ENCODE results near the gene CPT1A.

DNA sequence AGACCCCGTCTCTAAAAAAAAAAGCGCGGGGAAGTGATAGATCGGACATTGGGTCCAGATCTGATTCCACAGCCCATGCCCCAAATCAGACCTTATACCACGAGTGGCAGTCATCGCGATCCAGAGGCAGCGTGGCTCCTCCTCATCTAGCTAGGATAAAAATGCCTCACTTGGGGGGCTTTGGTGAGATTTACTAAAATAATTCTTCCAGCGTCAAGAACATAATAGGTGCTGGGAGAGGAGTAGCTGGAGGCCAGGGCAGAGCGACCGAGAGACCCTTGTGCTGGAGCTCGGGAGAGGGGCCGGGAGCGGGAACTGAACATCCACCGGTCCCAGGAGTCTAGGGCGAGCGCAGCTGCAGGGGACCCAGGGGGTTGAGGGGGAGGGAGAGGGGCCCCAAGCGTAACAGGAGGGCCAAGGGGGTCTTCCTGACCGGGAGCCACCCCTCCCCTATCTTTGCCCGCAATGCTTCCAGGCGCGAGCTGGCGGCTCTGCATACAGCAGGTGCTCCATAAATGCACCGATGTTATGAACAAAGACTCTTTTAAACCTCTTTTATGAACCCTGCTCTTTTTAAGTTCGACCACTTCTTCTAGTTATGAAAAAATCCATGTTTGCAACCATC lies 823 bp upstream of the CPT1A start:
- TF ChIP-seq, protein P1, sequence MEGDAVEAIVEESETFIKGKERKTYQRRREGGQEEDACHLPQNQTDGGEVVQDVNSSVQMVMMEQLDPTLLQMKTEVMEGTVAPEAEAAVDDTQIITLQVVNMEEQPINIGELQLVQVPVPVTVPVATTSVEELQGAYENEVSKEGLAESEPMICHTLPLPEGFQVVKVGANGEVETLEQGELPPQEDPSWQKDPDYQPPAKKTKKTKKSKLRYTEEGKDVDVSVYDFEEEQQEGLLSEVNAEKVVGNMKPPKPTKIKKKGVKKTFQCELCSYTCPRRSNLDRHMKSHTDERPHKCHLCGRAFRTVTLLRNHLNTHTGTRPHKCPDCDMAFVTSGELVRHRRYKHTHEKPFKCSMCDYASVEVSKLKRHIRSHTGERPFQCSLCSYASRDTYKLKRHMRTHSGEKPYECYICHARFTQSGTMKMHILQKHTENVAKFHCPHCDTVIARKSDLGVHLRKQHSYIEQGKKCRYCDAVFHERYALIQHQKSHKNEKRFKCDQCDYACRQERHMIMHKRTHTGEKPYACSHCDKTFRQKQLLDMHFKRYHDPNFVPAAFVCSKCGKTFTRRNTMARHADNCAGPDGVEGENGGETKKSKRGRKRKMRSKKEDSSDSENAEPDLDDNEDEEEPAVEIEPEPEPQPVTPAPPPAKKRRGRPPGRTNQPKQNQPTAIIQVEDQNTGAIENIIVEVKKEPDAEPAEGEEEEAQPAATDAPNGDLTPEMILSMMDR (conservative IDR thresholded peaks at IDR 0.05) = no peak
- TF ChIP-seq ZFX (IDR thresholded peaks at IDR 0.05) = no peak

All from C4-2B (cell line).